GM18526 (cell line): ENCODE measurements around the gene NSG1.

Experiments
- POLR2A ChIP-seq: IDR thresholded peaks from 3 replicates; pipeline ENCODE4 v1.6.1; 2011; ENCODE audit not compliant: insufficient read length; ENCODE audit errors: extremely low read depth

Gene NSG1

DNA sequence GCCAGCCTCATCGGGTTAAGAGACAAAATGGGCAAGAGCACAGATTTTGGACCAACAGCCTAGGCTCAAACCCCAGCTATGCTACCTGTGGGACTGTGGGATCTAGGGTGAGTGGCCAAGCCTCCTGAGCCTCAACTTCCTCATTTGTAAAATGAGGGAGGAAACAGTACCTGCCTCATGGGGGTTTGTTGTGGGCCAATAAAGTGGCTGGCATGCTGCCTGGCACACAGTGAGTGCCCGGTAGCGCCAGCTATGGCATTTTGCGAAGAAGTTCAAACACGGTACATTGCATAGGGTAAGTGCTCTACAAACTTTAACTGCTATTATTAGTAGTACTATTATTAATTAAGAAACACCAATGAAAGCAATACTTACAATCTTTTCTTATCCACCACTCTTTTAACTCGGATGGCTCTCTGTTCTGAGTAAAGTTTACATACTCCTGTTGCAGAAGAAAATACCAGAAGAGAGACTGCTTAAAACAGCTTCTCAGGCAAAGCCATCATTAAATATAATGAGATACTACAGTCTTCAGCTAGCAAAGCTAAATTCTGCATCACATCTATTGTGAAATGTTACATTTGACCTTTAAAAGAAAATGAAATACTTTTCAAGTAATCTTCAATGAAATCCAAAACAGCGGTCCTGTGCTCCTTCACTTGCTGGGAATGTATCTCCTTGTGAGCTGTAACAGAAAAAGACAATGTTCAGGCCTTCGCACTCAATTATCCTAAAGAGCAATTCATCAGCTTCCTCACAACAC lies 70.1 kb downstream of the NSG1 start:
- TF ChIP-seq POLR2A: no peak

DNA sequence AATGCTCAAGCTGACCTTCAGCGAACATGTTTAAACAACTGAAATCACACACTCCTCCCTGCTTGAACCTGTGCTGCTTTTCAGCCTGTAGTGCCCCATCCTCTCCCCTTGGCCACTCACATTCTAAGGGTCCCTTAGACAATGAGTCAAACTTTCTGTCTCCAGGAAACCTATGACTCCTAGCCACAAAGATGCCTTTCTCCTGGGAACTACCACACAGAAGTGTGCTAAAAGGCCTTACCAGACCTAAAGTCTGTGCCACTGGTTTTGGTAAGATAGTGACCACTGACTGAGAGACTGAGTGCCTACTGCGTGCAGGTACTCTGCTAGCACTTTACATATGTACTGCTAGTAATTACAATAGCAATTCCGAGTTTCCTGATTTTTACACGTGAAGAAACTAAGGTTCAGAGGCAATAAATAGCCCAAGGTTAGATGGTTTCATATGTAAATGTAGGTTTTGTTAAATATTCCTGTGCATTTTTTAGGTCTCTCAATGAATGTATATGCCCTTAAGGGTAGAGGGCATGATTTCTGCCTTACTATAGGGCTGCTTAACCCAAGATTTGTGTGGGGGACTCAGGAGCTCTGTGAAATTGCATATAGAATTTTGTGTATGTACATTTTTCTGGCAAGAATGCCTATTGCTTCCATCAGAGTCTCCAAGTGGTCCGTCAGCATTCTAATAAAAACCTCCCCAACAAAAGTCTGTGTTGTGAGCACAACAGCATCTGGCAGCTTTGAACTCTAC lies 71.1 kb downstream of the NSG1 start:
- TF ChIP-seq POLR2A: no peak

DNA sequence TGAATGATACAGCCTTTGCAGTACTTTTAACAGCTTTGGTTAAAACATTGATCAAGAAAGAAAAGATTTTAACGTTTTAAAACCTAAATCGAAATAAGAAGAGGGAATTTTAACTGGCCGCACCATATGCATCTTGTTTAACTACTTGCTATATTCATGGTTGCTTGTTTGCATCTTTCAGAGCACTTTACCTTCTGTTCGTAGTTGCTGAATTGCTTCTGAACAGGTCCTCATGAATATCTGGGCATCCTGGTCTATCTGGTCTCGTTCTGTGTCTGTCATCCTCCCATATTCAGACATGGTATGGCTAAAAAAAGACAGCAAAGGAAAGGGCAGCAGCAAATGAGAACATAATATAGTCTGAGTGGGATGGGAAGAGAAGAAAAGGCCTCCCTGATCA lies 72.3 kb downstream of the NSG1 start:
- no peak for TF ChIP-seq POLR2A

DNA sequence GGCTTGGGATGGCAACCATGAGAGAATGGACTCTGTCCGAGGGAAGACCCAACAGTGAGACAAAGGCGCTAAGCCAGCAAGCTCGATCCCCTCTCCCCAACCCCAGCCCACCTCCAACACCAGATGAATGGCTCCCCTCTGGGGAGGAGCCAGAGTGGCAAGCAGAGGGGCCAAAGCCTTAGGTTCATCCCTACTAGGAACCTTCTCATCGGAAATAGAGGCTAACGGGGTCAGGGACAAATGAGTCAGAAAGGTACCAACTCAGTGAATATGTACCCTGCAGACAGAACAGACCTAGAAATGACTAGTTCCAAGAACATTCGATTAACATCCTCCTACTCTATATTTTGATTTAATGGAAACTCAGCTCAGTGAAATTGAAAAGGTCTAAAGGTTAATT lies 73.9 kb downstream of the NSG1 start:
- TF ChIP-seq POLR2A: no peak

DNA sequence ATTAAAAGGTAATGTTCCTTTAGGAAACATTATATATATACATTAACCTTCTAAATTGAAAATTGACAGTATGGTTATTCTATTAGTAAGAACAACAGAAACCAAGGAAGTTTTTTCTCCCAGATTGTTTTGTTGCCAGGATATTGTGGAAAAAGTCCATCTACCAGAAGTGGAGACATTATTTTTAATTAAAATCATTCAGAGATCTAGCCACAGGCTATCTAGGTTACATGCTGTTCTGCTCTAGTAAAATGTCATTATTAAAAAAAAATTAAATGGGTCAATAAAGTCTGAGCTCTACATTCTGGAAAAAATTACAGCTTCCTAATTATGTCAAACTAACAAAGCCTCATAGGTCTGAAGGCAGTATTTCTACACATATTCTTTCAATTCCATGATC lies 74.3 kb downstream of the NSG1 start:
- TF ChIP-seq POLR2A: no peak

DNA sequence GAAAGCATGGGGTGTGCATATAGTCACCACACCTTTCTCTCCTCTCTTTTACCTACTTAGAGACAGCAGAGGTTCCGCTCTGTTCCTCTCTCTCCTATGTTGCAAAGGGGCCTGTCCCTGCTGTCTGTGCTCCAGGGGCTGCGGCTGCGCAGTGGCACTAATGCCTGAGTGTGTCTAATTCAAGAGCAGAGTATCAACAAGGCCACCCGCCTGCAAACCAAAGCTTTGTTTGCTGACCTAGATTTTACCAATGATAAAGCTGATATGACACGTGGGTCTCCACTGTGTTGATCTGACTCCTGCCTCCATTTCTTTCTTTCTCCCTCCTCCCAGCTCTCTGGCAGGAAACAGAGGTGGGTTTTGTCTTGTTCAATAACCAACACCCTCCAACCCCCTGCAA lies 74.9 kb downstream of the NSG1 start:
- TF ChIP-seq POLR2A: no peak

DNA sequence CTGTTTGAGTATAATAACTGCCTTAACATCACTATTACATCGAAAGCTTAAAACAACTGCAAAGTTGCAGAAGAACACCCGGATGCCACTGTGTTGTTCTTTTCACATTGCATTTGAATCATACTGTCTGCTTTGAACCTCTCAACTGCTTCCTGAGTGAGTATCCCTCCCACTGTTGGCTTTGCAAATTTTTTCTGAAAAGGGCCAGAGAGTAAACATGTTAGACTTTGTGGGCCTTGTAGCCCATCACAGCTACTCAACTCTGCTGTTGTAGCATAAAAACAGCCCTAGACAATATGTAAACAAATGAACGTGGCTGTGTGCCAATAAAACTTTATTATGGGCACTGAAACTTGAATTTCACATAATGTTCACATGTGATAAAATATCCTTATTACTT lies 76.1 kb downstream of the NSG1 start:
- TF ChIP-seq POLR2A: no peak
